D721Med (cell line): Measurements from ENCODE around the gene CHN1.

Experiments used
- DNase-seq: peaks from one replicate; pipeline ENCODE4 v3.0.0; 2011; ENCODE audit warnings: low spot score; ENCODE audit not compliant: insufficient read length
- FAIRE-seq: peaks from 2 replicates; lab custom pipeline; 2011; peaks lifted over from hg19 to GRCh38; lab: Jason Lieb, UNC
- CTCF ChIP-seq: IDR thresholded peaks from 2 replicates; pipeline ENCODE4 v1.5.1; 2012; ENCODE audit warnings: mild to moderate bottlenecking, control low read depth; ENCODE audit not compliant: insufficient read depth; ENCODE audit errors: missing control alignments

CHN1 gene

GRCh38 chr2:174805803-174806202 lies 199.4 kb downstream of the CHN1 start:
- FAIRE-seq, result no peak
- DNase-seq, result no peak
- TF ChIP-seq CTCF, result no peak

DNA sequence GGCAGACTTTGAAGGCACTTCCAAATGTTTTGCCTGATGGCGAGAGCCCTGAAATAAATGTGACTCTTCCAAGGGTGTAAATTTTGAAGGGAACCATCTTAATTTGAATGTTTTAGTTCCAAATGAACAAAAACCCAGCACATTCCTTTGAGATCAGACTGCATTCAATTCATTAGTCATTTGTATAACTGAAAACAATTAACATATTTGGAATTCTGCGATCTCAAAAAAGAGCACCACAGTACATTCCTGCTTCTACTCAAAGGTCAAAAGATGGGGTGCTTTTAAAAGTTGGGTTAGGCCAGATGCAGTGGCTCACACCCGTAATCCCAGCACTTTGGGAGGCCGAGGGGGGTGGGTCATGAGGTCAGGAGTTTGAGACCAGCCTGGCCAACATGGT lies 202.7 kb downstream of the CHN1 start:
- FAIRE-seq, result no peak
- TF ChIP-seq CTCF, result no peak
- no peak for DNase-seq

DNA sequence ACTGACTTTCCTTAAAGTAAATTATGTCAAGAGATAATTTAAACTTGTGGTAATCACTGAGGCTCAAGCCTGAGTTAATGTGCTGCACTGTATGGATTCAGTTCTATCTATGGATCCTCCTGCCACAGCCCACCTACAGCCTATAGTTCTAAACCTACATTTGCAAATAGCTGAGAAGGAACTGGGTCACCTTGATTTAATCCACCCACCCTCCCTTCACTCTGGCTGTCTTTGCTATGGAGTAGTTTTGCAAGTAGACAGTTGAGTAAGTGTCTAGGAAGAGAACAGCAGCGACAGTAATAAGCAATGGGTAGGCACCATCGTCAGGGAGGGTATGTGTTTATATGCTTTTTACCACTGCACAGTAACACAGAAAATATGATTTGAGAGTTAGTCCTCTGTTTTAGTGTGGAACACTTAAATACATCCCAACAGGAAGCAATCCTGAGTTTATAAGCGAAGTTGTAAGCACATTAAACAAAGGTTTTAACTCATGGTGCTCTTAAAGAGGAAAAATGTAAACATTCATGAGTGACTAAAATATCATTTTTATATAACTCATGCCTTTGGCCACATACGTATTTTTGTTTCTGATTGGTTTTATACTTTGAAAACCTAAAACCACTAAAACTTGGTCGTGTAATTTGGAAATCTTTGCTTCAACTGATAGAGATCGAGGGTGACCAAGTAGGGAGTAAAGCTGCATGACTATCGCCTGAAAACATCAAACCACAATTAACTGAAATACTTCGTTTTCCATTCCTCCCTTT lies 204.6 kb downstream of the CHN1 start:
- no peak for TF ChIP-seq CTCF
- no peak for DNase-seq
- FAIRE-seq, result no peak

DNA sequence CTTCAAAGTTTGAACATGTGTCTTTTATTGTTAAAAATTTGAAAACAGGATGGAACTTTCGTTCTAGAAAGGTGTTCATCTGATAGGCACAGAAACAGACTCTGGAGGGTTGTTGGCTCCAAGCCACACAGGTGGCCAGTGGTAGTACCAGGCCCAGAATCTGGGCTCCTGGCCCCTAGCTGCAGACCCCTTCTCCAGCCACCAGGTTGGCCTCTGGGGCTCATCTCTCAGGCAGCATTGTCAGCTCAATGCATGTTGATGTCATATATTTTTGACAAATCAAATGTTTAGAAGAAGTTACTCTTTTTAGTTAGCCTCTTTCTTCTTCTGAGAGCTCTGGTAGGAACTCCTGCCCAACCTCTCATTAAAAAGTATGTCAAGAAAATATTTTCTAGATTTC lies 206.4 kb downstream of the CHN1 start:
- DNase-seq (no peak), FAIRE-seq (no peak)
- no peak for TF ChIP-seq CTCF

DNA sequence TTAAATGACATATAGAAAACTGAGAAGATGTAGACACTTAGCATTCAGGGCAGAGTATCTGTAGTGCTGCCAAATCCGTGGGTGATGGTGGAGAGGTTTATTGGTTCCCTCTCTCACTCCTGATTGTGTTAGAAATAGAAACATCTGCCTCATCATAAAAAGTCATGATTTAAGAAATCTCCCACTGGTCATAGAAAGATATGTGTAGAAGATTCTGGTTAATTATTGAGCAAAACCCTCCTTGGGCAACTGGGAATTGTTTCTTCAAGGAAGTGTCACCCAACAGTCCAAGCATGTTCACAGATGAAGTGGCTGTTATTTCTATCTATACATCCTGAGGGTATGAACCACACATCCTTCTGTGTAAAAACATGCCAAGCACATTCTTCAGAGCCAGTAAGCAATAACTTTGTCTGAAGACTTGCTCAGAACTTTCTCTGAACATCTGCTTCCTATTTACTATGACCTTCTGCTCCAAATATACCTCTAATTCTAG lies 207.4 kb downstream of the CHN1 start:
- no peak for DNase-seq
- no peak for TF ChIP-seq CTCF
- no peak for FAIRE-seq

GRCh38 chr2:174796319-174796771 lies 208.8 kb downstream of the CHN1 start:
- no peak for FAIRE-seq
- no peak for TF ChIP-seq CTCF
- no peak for DNase-seq

DNA sequence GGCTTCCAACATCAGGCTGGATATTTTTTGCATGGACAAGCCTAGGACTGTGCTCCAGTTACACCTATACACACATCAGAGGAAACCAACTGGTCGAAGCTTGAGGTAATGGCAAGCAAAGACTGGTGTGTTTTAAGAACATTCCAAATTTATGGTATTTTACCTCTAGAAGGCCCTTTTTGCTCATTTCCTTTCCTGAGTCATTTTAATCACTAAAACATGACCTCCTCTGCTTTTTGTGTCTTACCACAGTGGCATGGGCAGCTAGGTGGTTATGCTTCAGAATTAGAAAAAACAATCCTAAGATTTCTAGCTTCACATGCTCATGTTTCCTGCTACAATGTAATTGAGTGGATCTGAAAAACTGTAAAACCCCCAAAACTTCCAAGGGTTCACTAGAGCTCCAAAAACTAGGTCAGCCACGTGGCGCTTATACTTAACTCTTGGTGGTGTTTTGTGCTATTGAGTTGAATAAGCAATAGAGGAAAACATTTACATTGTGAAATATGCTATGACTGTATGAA lies 210.3 kb downstream of the CHN1 start:
- no peak for TF ChIP-seq CTCF
- DNase-seq (no peak), FAIRE-seq (no peak)
